ENCODE data around the gene JTB. TPM values are rescaled to one million over a fixed set of nuclear protein-coding genes. Genes with fewer than 3 reads are reported as not detected.

Gene JTB
- total and polyA plus RNA-seq, 8 donors, result 79.5 to 148 (median 87.3) TPM

GRCh38 chr1:153945795-153946621 lies 31.5 kb downstream of the JTB start:
- peaks cover 4 to 43% of the 10 kb centered on the region in 2 donors for H3K4me1 ChIP-seq
- DNase-seq (peak in 3 of 4 donors; percentile 76 to 99 (median 94)), ATAC-seq (peak; percentile 89)
- H3K36me3 ChIP-seq, result peaks cover 0 to 69% of the 10 kb centered on the region in 2 donors
- no peak for TF ChIP-seq CTCF (IDR thresholded peaks at IDR 0.05)
- H3K4me3 ChIP-seq, result peak overlapping the region; percentile 85 to 96
- H3K27ac ChIP-seq, result peak overlapping the region; percentile 97 to 99
- no peaks in the 10 kb centered on the region for H3K27me3 ChIP-seq
- no peaks in the 10 kb centered on the region for H3K9me3 ChIP-seq
- intact Hi-C loops (cut with DNase I), result loop anchor here in 1 of 2 donors (10.0 kb wide), 1 partner anchor 121 kb away; no protein-coding TSS in a partner anchor

- intact Hi-C loops (cut with DNase I), result loop anchor here in 1 of 2 donors (10.0 kb wide), 1 partner anchor 120 kb away; no protein-coding TSS in a partner anchor
- Histone ChIP-seq H3K27ac (peak overlapping the region; percentile 97 to 99), H3K4me1 (peaks cover 4 to 43% of the 10 kb centered on the region in 2 donors), H3K27me3 (no peaks in the 10 kb centered on the region), H3K9me3 (no peaks in the 10 kb centered on the region), H3K36me3 (peaks cover 0 to 69% of the 10 kb centered on the region in 2 donors), H3K4me3 (peak overlapping the region; percentile 85 to 96)
- ATAC-seq (peak; percentile 45), DNase-seq (peak in 3 of 4 donors; percentile 45 to 87 (median 81))
- no peak for TF ChIP-seq CTCF (IDR thresholded peaks at IDR 0.05)
Measured at GRCh38 chr1:153945131-153945794, 32.2 kb downstream of the JTB start.

- Histone ChIP-seq H3K36me3 (peaks cover 0 to 69% of the 10 kb centered on the region in 2 donors), H3K27ac (peak overlapping the region; percentile 97 to 99), H3K4me1 (peaks cover 4 to 46% of the 10 kb centered on the region in 2 donors), H3K27me3 (no peaks in the 10 kb centered on the region), H3K4me3 (peak overlapping the region; percentile 13 to 85), H3K9me3 (no peaks in the 10 kb centered on the region)
- TF ChIP-seq CTCF (IDR thresholded peaks at IDR 0.05), result no peak
- ATAC-seq (no peak), DNase-seq (no peak)
- intact Hi-C loops (cut with DNase I), result loop anchor here in 1 of 2 donors (10.0 kb wide), 1 partner anchor 120 kb away; no protein-coding TSS in a partner anchor
Measured at GRCh38 chr1:153944827-153945117, 32.7 kb downstream of the JTB start.

GRCh38 chr1:153944005-153944826 lies 33.3 kb downstream of the JTB start:
- no peak for ATAC-seq
- Histone ChIP-seq H3K9me3 (no peaks in the 10 kb centered on the region), H3K4me1 (peaks cover 4 to 46% of the 10 kb centered on the region in 2 donors), H3K4me3 (peak overlapping the region; percentile 13 to 85), H3K36me3 (peaks cover 0 to 69% of the 10 kb centered on the region in 2 donors), H3K27ac (peak overlapping the region; percentile 97 to 99), H3K27me3 (no peaks in the 10 kb centered on the region)
- DNase-seq, result peak in 1 of 4 donors; percentile 84
- TF ChIP-seq CTCF (IDR thresholded peaks at IDR 0.05), result no peak
- intact Hi-C loops (cut with DNase I), result loop anchor here in 1 of 2 donors (10.0 kb wide), 1 partner anchor 119 kb away; no protein-coding TSS in a partner anchor
